GM23338 (cell line): Measurements from ENCODE around the gene CCSAP. TPM values are rescaled to one million over a fixed set of nuclear protein-coding genes. Genes with fewer than 3 reads are reported as not detected.

Experiments
- CREB1 ChIP-seq: fragments of 250-450 bp; sonication (Bioruptor Pico); IDR thresholded peaks from 2 replicates; pipeline ENCODE4 v1.5.0; 2020; ENCODE audit warnings: low read depth, mild to moderate bottlenecking, moderate library complexity
- POLR2AphosphoS5 ChIP-seq: IDR thresholded peaks from 2 replicates; pipeline ENCODE4 v1.6.1; 2016; ENCODE audit warnings: antibody characterized with exemption, low read depth
- STAT1 ChIP-seq: IDR thresholded peaks from one replicate; pipeline ENCODE4 v1.6.1; 2016; ENCODE audit warnings: antibody characterized with exemption; ENCODE audit not compliant: unreplicated experiment
- ZNF462 ChIP-seq: fragments of 250-450 bp; sonication (Bioruptor Pico); IDR thresholded peaks from 2 replicates; pipeline ENCODE4 v1.5.0; 2020; ENCODE audit warnings: mild to moderate bottlenecking, moderate library complexity
- polyA plus RNA-seq: library from polyadenylated mRNA; unstranded; fragments of >200 nt; fragmentation: Nextera tagmentation; extraction: Ambion mirVana; gene quantifications from 2 replicates; pipeline ENCODE4 v1.2.1, GENCODE V29; 2016
- total RNA-seq: library from RNA; depleted of rRNA; stranded (reverse); fragments of >200 nt; shearing (Covaris generic); gene quantifications from 2 replicates; pipeline ENCODE4 v1.2.3, GENCODE V29; 2014
- TF ChIP-seq, protein P1 (sequence below), 2 experiments: fragments of 200-600 bp in 1 of 2; sonication (generic) in 1 of 2; conservative IDR thresholded peaks; 2 replicates each; pipeline versions ENCODE4 v1.5.1 to v1.6.1; 2016 to 2017; ENCODE audit warnings: antibody characterized with exemption in 2 of 2, low read depth in 2 of 2, mild to moderate bottlenecking in 2 of 2, moderate library complexity in 1 of 2

Gene CCSAP
- total and polyA plus RNA-seq, 2 experiments from 2014 or later = 4.2 to 13.3 TPM

DNA sequence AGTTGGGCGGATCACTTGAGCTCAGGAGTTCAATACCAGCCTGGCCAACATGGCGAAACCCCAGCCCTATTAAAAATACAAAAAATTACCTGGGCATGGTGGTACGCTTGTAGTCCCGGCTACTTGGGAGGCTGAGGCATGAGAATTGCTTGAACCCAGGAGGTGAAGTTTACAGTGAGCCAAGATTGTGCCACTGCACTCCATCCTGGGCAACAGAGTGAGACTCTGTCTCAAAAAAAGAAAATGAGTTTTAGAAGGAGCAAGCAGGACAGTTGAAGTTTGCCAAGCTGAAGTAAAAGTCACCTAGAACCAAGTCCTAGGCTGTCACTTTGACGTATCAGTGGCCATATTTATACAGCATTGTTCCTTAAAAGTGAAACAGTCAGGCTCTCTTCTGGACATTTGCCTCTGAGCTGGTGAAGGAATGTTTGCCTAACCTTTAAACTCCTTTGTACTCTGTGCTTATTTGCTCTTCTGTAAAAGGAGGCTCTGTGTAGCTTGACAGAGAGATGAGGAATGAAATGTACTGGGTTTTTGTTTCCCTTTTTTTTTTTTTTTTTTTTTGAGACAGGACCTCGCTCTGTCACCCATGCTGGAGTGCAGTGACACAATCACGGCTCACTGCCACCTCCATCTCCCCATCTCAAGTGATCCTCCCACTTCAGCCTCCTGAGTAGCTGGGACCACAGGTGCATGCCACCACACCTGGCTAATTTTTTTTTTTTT is 69.2 kb downstream of the CCSAP start (continued):
- no peak for TF ChIP-seq ZNF462 (CRISPR knock-in tag)
- TF ChIP-seq POLR2AphosphoS5 = no peak
- TF ChIP-seq CREB1 (CRISPR knock-in tag) = no peak
- TF ChIP-seq STAT1 = no peak
- TF ChIP-seq, protein P1, sequence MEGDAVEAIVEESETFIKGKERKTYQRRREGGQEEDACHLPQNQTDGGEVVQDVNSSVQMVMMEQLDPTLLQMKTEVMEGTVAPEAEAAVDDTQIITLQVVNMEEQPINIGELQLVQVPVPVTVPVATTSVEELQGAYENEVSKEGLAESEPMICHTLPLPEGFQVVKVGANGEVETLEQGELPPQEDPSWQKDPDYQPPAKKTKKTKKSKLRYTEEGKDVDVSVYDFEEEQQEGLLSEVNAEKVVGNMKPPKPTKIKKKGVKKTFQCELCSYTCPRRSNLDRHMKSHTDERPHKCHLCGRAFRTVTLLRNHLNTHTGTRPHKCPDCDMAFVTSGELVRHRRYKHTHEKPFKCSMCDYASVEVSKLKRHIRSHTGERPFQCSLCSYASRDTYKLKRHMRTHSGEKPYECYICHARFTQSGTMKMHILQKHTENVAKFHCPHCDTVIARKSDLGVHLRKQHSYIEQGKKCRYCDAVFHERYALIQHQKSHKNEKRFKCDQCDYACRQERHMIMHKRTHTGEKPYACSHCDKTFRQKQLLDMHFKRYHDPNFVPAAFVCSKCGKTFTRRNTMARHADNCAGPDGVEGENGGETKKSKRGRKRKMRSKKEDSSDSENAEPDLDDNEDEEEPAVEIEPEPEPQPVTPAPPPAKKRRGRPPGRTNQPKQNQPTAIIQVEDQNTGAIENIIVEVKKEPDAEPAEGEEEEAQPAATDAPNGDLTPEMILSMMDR (conservative IDR thresholded peaks at IDR 0.05; ENCODE audit: low read depth in 2 of 2) = no peak
